RPMI7951 (cell line): ENCODE data around the gene PHKA2. TPM values are rescaled to one million over a fixed set of nuclear protein-coding genes. Genes with fewer than 3 reads are reported as not detected.

Experiments
- DNase-seq: peaks from one replicate; pipeline ENCODE4 v3.0.0-alpha.2; 2012; ENCODE audit warnings: low read depth
- total RNA-seq: library from RNA; depleted of rRNA; stranded (reverse); fragments of >200 nt; shearing (Covaris generic); gene quantifications from 2 replicates; pipeline ENCODE4 v1.2.3, GENCODE V29; 2014

The PHKA2 gene
- total RNA-seq, 1 experiment from 2014 or later, result 6.4 TPM

DNA sequence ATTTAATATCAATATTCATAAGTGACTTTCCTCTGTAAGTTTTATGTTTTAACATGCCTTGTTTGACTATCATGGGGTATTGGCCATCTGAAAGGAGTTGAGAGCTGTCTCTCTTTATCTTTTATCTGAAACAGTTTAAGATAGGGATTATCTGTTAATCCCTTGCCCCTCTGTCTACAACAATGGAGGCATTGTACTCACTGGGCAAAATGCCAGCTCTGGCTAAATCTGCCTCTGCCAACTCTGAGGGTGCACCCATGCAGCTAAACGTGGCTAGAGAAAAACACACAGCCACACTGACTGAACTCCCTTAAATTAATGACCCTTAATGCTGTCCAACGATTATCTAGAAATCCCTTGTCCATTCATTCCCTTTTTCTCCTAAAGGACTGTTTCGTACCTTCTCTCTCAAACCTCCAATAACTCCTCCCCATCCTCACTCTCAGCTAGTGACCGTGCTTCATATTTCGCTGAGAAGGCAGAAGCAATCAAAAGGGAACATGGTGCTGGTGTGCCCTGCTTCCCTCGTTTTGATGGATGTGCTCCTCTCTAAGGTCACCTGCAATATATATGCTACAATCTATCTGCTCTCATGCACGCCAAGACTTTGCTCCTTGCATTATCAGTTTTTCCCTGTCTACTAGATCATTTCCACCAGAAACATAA is 10.3 kb downstream of the PHKA2 start:
- peak; percentile 27 for DNase-seq

- no peak for DNase-seq
Measured at GRCh38 chrX:18971506-18971905, 12.4 kb downstream of the PHKA2 start.

DNA sequence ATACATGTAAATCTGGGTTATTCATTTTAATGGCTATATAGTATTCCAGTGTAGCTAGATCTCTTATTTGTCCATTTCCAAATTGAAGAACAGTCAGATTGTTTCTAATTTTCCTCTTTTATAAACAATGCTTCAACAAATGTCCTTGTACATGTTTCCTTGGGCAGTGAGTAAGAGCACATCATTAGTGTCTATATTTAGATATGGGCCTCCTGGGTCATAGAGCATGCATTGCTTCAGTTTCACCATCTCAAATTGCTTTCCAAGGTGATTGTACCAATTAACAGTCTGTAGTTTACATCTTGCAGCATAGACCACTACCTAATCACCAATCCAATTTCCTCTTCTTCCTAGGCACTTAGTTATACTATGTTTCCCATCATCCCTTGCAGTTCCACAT is 13.4 kb downstream of the PHKA2 start:
- DNase-seq, result no peak

GRCh38 chrX:18966624-18967023 is 17.3 kb downstream of the PHKA2 start:
- no peak for DNase-seq

GRCh38 chrX:18964901-18965300 is 19.0 kb downstream of the PHKA2 start:
- DNase-seq, result no peak

DNA sequence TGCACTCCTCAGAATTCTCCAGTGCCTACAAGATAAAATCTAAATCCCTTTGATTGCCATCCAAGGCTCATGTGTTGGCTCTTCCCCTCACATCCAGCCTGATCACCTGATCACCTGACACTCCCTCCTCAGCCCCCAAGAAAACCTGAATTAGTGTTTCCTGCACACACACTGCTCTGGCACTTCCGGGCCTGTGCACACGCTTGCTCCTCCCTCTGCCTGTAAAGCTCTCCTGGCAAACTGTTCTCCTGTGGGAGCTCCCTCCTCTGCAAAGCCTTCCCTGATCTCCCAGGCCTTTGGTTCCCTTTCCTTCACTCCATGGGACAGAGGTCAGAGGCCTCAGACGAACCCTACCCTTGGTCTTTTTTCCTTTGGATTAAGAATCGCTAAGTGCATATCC is 19.9 kb downstream of the PHKA2 start:
- DNase-seq, result no peak

DNA sequence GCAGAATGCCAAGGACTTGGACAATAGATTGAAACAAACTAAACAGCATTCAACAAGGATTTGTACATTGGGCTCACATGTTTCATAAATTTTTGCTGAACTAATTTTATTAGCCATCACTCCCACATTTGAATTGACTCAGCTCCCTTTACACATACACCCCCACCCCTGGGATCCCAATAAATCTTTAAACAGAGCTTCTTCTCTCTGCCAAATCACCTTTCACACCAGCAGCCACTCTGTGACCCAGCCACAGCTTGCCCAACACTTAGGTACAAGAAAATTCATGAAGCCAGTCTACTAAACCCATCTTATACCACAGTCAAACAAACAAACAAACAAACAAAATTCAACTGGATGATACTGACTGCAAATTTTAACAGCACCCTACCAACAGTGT is 21.6 kb downstream of the PHKA2 start:
- no peak for DNase-seq

GRCh38 chrX:18961686-18962085 is 22.2 kb downstream of the PHKA2 start:
- DNase-seq, result no peak

GRCh38 chrX:18956303-18957032 is 27.4 kb downstream of the PHKA2 start:
- no peak for DNase-seq

GRCh38 chrX:18955676-18956075 is 28.2 kb downstream of the PHKA2 start:
- no peak for DNase-seq

GRCh38 chrX:18951032-18951431 is 32.9 kb downstream of the PHKA2 start:
- DNase-seq, result no peak

GRCh38 chrX:18949944-18950301 is 34.0 kb downstream of the PHKA2 start:
- DNase-seq, result no peak

DNA sequence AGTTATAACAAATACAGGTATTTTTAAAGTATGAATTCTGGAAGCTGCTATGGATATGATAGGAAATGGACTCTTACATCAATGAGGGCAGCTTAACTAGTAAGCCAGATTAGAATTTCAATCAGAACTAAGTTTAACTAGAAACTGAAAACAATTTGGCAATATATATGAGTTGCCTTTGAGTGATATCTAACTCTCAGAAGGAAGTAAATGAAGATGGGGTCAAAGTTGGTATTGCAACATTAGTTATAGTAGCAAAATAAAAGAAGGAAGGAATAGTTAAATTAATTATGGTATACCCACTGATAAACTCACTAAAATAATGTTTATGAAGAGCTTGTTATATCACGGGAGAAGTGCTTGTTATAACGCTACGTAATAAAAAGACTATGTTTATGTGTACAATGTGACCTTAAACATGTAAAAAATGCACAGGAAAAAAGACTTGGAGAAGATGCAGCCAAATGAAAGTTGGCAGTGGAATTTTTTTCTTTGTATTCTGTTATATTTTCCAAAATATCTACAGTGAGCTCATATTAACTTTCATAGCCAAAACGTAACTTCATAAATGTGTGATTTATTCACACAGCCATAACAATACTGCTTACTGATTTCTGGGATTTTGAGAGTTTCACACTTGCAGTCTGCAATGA is 34.5 kb downstream of the PHKA2 start:
- DNase-seq, result no peak

DNA sequence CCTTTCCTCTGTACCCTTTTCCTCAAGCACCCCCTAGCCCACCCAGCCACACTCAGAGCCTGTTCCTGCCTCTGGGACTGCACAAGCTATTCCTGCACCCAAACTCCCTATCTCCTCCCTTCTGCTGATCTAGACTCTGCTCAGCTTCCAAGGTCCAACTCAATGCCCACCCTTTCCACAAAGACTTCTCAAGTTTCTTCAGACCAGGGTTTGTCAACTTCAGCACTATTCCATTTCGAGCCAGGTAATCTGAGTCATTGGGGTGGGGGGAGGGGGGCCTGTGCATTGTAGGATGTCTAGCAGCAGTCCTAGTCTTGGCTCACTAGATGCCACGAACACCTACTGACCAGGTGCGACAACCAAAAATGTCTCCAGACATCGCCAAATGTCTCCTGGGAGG is 37.3 kb downstream of the PHKA2 start:
- DNase-seq, result no peak

DNA sequence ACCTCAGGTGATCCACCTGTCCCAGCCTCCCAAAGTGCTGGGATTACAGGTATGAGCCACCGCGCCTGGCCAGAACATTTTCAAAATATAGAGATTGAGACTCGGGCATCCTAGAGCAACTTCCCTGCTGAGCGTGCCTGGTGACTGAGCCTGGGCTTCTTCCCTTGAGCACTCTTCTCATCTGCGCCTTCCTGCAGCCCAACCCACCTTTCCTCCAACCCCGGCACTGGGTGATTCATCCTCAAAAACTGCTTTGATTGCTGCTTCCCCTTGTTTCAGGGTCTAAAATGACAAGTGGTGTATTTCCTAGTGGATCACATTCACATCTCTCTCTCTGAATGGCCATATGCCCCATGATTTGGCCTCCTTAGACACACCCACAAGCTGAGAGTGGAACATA is 37.8 kb downstream of the PHKA2 start:
- DNase-seq, result no peak

- DNase-seq, result no peak
Measured at GRCh38 chrX:18945483-18945882, 38.4 kb downstream of the PHKA2 start.

GRCh38 chrX:18944482-18944881 is 39.4 kb downstream of the PHKA2 start:
- DNase-seq, result no peak

- no peak for DNase-seq
Measured at GRCh38 chrX:18941896-18942295, 42.0 kb downstream of the PHKA2 start.

- DNase-seq, result no peak
Measured at GRCh38 chrX:18938710-18939109, 45.2 kb downstream of the PHKA2 start.

DNA sequence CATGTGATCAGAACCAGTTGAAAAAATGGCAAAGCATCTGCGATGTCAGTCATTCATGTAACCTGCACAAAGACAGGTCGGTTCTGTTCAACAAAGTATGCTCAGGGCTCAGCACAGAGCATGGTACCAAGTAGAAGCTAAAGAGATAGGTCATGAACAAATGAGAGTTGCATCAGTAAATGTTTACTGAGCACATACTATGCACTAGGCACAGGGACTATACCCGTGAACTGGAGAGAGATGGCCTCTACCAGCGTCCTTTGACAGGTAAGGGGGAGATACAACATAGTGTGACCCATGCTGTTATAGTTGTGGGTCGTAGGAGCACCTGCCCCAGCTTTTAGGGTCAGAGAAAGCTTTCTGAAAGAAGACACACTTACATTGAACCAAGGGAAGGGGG is 46.7 kb downstream of the PHKA2 start:
- no peak for DNase-seq

GRCh38 chrX:18935893-18936292 is 48.0 kb downstream of the PHKA2 start:
- no peak for DNase-seq

- DNase-seq, result no peak
Measured at GRCh38 chrX:18934708-18935107, 49.2 kb downstream of the PHKA2 start.

- DNase-seq, result no peak
Measured at GRCh38 chrX:18933617-18934016, 50.3 kb downstream of the PHKA2 start.
